Measurements from ENCODE around the gene WDR7. TPM values are rescaled to one million over a fixed set of nuclear protein-coding genes. Genes with fewer than 3 reads are reported as not detected.

Gene WDR7
- total RNA-seq, 2 donors from 2014 or later = 22.3 to 24.0 TPM

DNA sequence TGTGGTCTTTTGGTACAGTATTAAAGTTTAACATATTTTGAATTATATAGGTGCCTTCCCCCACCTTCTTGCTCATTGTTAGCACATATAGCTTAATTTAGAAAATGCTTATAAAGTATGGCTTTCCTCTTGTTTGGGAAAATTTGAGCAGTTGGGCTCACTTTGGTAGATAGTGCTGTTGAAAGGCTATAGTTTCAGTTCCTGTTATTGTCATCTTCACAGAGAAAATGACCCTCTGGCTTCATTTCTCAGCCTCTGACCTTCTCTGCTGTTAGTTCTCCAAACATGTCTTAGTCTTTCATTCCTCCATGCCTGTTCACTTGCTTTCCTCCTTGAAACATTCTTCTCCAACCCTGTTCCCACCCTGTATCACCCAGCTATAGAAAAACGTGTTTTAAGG, 200.6 kb downstream of the WDR7 start:
- TF ChIP-seq, protein P1, sequence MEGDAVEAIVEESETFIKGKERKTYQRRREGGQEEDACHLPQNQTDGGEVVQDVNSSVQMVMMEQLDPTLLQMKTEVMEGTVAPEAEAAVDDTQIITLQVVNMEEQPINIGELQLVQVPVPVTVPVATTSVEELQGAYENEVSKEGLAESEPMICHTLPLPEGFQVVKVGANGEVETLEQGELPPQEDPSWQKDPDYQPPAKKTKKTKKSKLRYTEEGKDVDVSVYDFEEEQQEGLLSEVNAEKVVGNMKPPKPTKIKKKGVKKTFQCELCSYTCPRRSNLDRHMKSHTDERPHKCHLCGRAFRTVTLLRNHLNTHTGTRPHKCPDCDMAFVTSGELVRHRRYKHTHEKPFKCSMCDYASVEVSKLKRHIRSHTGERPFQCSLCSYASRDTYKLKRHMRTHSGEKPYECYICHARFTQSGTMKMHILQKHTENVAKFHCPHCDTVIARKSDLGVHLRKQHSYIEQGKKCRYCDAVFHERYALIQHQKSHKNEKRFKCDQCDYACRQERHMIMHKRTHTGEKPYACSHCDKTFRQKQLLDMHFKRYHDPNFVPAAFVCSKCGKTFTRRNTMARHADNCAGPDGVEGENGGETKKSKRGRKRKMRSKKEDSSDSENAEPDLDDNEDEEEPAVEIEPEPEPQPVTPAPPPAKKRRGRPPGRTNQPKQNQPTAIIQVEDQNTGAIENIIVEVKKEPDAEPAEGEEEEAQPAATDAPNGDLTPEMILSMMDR (IDR thresholded peaks at IDR 0.05) = no peak
- H3K4me1 ChIP-seq = no peaks in the 10 kb centered on the region
- DNase-seq (ENCODE audit: low spot score) = no peak

DNA sequence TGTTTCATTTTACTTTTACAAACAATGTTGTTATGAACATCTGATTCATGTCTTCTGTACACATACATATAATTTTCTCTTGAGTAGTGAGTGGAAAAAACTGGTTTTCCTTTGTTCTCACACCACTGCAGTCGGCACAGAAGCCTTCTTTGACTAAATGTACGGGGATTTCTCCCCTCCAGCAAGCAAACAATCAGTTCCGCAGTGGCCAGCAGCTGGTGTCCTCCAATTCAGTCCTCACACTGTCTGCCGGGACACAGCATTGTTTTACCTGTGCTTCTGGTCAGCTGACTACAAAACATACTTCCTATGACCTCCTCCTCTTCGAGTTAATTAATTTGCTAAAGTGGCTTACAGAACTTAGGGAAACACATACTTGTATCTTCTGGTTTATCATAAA, 202.8 kb downstream of the WDR7 start:
- no peaks in the 10 kb centered on the region for H3K4me1 ChIP-seq
- H3K36me3 ChIP-seq = no peaks in the 10 kb centered on the region
- no peak overlapping the region for H3K27ac ChIP-seq
- TF ChIP-seq, protein P1 (IDR thresholded peaks at IDR 0.05) = no peak
- no peak for DNase-seq (ENCODE audit: low spot score)
- H3K27me3 ChIP-seq = no peaks in the 10 kb centered on the region
- H3K4me3 ChIP-seq = no peak overlapping the region
- no peaks in the 10 kb centered on the region for H3K9me3 ChIP-seq

More for the DNA sequence above, 200.6 kb downstream of the WDR7 start:
- H3K4me3 ChIP-seq = no peak overlapping the region
- H3K27ac ChIP-seq = no peak overlapping the region
- no peaks in the 10 kb centered on the region for H3K27me3 ChIP-seq
- no peaks in the 10 kb centered on the region for H3K36me3 ChIP-seq
- H3K9me3 ChIP-seq = no peaks in the 10 kb centered on the region

DNA sequence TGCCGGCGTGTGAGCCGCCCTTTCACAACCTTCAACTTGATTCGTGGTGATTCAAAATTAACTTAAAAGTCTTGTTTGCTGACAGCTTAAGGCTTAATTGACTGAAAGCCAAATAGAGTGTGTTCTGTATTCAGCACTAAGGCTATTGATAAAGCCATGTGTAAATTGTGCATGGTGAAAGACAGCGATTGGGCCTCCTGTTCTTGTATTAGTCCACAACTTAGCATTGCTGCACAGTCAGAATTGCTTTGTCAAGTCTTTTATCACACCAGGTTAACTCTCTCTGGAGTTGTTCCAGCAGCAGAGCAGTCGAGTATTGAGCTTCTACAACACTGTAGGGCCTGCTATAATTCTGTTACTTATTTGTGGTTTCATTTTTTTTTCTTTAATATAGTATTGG, 210.1 kb downstream of the WDR7 start:
- H3K27me3 ChIP-seq = no peaks in the 10 kb centered on the region
- H3K4me1 ChIP-seq = no peaks in the 10 kb centered on the region
- no peaks in the 10 kb centered on the region for H3K9me3 ChIP-seq
- no peak for DNase-seq (ENCODE audit: low spot score)
- no peak overlapping the region for H3K4me3 ChIP-seq
- TF ChIP-seq, protein P1 (IDR thresholded peaks at IDR 0.05) = no peak
- H3K27ac ChIP-seq = no peak overlapping the region
- no peaks in the 10 kb centered on the region for H3K36me3 ChIP-seq

DNA sequence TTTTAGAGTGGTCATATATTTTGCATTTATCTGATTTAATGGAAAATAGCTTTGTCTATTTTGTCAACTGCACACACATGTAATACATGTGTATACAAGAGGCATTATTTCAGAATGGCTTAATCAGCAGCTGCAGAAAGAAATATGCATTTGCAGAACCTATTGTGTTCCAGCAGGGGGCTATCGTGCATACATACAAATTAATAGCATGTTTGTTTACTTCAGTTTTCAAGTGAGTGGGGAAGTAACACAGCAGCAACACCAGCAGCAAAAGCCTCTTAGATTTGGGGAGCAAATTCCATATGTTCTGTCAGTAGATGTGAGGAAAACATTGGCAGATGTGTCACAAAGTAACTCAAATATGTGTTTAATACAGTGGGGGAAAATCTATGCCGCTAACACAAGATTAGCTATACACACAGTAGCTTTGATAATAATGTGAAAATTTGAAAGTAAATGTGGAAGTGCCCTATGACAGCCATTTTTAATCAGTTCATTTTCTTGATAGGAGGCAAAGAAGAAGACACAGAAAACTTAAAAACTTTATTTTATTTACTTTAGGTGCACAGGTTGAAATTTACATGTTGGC, 218.1 kb downstream of the WDR7 start:
- H3K4me3 ChIP-seq = no peak overlapping the region
- H3K27ac ChIP-seq = no peak overlapping the region
- H3K36me3 ChIP-seq = no peaks in the 10 kb centered on the region
- H3K4me1 ChIP-seq = no peaks in the 10 kb centered on the region
- H3K9me3 ChIP-seq = no peaks in the 10 kb centered on the region
- H3K27me3 ChIP-seq = no peaks in the 10 kb centered on the region
- no peak for DNase-seq (ENCODE audit: low spot score)
- TF ChIP-seq, protein P1 (IDR thresholded peaks at IDR 0.05) = peak; percentile 34 to 77

DNA sequence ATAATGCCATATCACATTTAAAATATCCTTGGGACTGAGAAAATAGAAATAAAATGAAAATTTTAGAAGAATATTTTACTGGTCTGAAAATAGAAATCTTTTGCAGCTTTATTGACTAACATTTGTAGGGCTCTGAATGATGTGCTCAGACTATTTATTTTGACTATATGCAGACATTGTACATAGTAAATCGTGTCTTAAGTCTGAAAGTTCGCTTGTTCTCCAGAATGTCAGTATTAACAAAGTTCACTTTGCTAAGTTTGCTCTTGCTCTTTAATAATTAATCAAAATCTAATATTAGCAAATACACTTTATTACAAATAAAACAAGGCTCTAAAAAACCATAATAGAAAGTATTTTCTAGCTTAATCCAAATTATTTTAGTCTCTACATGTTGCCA, 219.8 kb downstream of the WDR7 start:
- H3K4me3 ChIP-seq = no peak overlapping the region
- H3K9me3 ChIP-seq = no peaks in the 10 kb centered on the region
- no peak for DNase-seq (ENCODE audit: low spot score)
- H3K27me3 ChIP-seq = no peaks in the 10 kb centered on the region
- H3K27ac ChIP-seq = no peak overlapping the region
- TF ChIP-seq, protein P1 (IDR thresholded peaks at IDR 0.05) = no peak
- no peaks in the 10 kb centered on the region for H3K4me1 ChIP-seq
- no peaks in the 10 kb centered on the region for H3K36me3 ChIP-seq

DNA sequence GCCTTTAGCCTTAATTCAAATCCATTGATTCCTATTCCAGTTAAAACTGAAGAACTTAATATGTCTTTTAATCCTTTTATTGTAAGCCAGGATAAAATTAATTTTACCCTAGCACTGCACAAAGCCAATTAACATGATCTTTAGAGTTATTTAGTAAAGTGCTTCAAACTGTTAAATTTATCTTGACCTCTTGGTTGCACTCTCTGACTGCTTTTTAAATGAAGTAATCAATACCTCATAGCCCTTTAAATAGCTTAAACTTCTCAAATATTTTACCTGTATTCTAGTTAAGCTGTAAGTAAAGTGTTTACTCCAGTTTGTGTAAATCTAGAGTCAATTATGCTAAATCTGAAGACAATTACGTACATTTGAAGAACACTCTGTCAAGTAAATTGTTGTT, 221.0 kb downstream of the WDR7 start:
- Histone ChIP-seq H3K4me1 (no peaks in the 10 kb centered on the region), H3K4me3 (no peak overlapping the region), H3K27me3 (no peaks in the 10 kb centered on the region), H3K9me3 (no peaks in the 10 kb centered on the region), H3K27ac (no peak overlapping the region), H3K36me3 (no peaks in the 10 kb centered on the region)
- TF ChIP-seq, protein P1 (IDR thresholded peaks at IDR 0.05) = no peak
- DNase-seq (ENCODE audit: low spot score) = no peak

Measured in right atrium auricular region (tissue), 2 donors.